WTC11 (cell line): ENCODE data around the gene CFAP58. TPM values are rescaled to one million over a fixed set of nuclear protein-coding genes. Genes with fewer than 3 reads are reported as not detected.

Source experiments
- ATAC-seq: fragments of 200-7000 bp; cut with Tn5 transposase; 2 replicates; pipeline ENCODE4 v1.10.0; 2021; ENCODE audit warnings: mild to moderate bottlenecking, moderate library complexity
- CTCF ChIA-PET: fragments of 300-600 bp; sonication (Branson Sonifier 250); formaldehyde crosslinking; loops from one replicate; lab custom pipeline; 2021; ENCODE audit warnings: antibody characterized with exemption; lab: Charles Lee
- POLR2A ChIA-PET: fragments of 350-600 bp; sonication (Branson Sonifier 250); formaldehyde crosslinking; loops from one replicate; lab custom pipeline; 2021; ENCODE audit warnings: antibody characterized with exemption; lab: Charles Lee
- DNase-seq: peaks from one replicate; pipeline ENCODE4 v3.0.0; 2021; ENCODE audit warnings: low spot score
- H3K27ac Mint-ChIP-seq: 2 replicates; pipeline ENCODE4 v1.8.0; 2021; ENCODE audit warnings: mixed read lengths
- H3K27me3 Mint-ChIP-seq: 2 replicates; pipeline ENCODE4 v1.8.0; 2021; ENCODE audit warnings: low read depth, mild to moderate bottlenecking, moderate library complexity, mixed read lengths
- H3K36me3 Mint-ChIP-seq: 2 replicates; pipeline ENCODE4 v1.8.0; 2021; ENCODE audit warnings: mixed read lengths
- H3K4me1 Mint-ChIP-seq: 2 replicates; pipeline ENCODE4 v1.8.0; 2022; ENCODE audit warnings: mixed read lengths
- H3K4me3 Mint-ChIP-seq: 2 replicates; pipeline ENCODE4 v1.8.0; 2021; ENCODE audit warnings: mild to moderate bottlenecking, moderate library complexity, mixed read lengths
- H3K9me3 Mint-ChIP-seq: 2 replicates; pipeline ENCODE4 v1.8.0; 2021; ENCODE audit warnings: mixed read lengths
- ATF1 ChIP-seq: sonication (generic); formaldehyde crosslinking; IDR thresholded peaks from 2 replicates; pipeline ENCODE4 v1.8.1; 2023; ENCODE audit warnings: mild to moderate bottlenecking, moderate library complexity, missing genetic modification reagents
- CBFB ChIP-seq: sonication (generic); formaldehyde crosslinking; IDR thresholded peaks from 2 replicates; pipeline ENCODE4 v1.8.1; 2022; ENCODE audit warnings: mild to moderate bottlenecking, low read depth, missing genetic modification reagents
- ELF4 ChIP-seq: sonication (generic); formaldehyde crosslinking; IDR thresholded peaks from 2 replicates; pipeline ENCODE4 v1.8.1; 2022; ENCODE audit warnings: low read depth, mild to moderate bottlenecking, moderate library complexity, missing genetic modification reagents
- ETV6 ChIP-seq: sonication (generic); formaldehyde crosslinking; IDR thresholded peaks from 2 replicates; pipeline ENCODE4 v1.8.1; 2022; ENCODE audit warnings: mild to moderate bottlenecking, missing genetic modification reagents
- FOXJ3 ChIP-seq: sonication (generic); formaldehyde crosslinking; IDR thresholded peaks from 2 replicates; pipeline ENCODE4 v1.9.0; 2021; ENCODE audit warnings: missing genetic modification reagents, mild to moderate bottlenecking, borderline replicate concordance
- GABPB1 ChIP-seq: sonication (generic); formaldehyde crosslinking; IDR thresholded peaks from 2 replicates; pipeline ENCODE4 v1.8.1; 2023; ENCODE audit warnings: mild to moderate bottlenecking, missing genetic modification reagents
- GTF2I ChIP-seq: fragments of 250-450 bp; sonication (Bioruptor Pico); conservative IDR thresholded peaks from 2 replicates; pipeline ENCODE4 v1.4.0; 2021; ENCODE audit warnings: mild to moderate bottlenecking
- KAT7 ChIP-seq: sonication (generic); formaldehyde crosslinking; IDR thresholded peaks from 2 replicates; pipeline ENCODE4 v1.8.1; 2023; ENCODE audit warnings: missing genetic modification reagents, mild to moderate bottlenecking, borderline replicate concordance
- MYBL2 ChIP-seq: sonication (generic); formaldehyde crosslinking; IDR thresholded peaks from 2 replicates; pipeline ENCODE4 v1.8.1; 2023; ENCODE audit warnings: mild to moderate bottlenecking, moderate library complexity, missing genetic modification reagents
- NFYB ChIP-seq: sonication (generic); formaldehyde crosslinking; conservative IDR thresholded peaks from 2 replicates; pipeline ENCODE4 v1.8.0; 2022; ENCODE audit warnings: low read depth, missing genetic modification reagents
- TEAD1 ChIP-seq: sonication (generic); formaldehyde crosslinking; IDR thresholded peaks from 2 replicates; pipeline ENCODE4 v1.8.0; 2022; ENCODE audit warnings: mild to moderate bottlenecking, missing genetic modification reagents
- TEAD4 ChIP-seq: sonication (generic); formaldehyde crosslinking; IDR thresholded peaks from 2 replicates; pipeline ENCODE4 v1.8.0; 2022; ENCODE audit warnings: mild to moderate bottlenecking, missing genetic modification reagents
- ZNF121 ChIP-seq: sonication (generic); formaldehyde crosslinking; IDR thresholded peaks from 2 replicates; pipeline ENCODE4 v1.8.0; 2023; ENCODE audit warnings: missing genetic modification reagents
- ZNF232 ChIP-seq: sonication (generic); formaldehyde crosslinking; IDR thresholded peaks from 2 replicates; pipeline ENCODE4 v1.8.0; 2022; ENCODE audit warnings: mild to moderate bottlenecking, missing genetic modification reagents
- ZNF317 ChIP-seq: sonication (generic); formaldehyde crosslinking; IDR thresholded peaks from 2 replicates; pipeline ENCODE4 v1.8.1; 2023; ENCODE audit warnings: low read depth, mild to moderate bottlenecking, moderate library complexity, missing genetic modification reagents, borderline replicate concordance
- total RNA-seq: library from RNA; stranded (reverse); gene quantifications from 3 replicates; pipeline ENCODE4 v1.2.3, GENCODE V29; 2021
- TF ChIP-seq, protein P1 (sequence below): sonication (generic); formaldehyde crosslinking; IDR thresholded peaks from 2 replicates; pipeline ENCODE4 v1.8.1; 2022; ENCODE audit warnings: mild to moderate bottlenecking, moderate library complexity, missing genetic modification reagents
- TF ChIP-seq, protein P2 (sequence below): fragments of 250-450 bp; sonication (Bioruptor Pico); IDR thresholded peaks from 2 replicates; pipeline ENCODE4 v1.9.0; 2021; ENCODE audit warnings: mild to moderate bottlenecking, borderline replicate concordance
- TF ChIP-seq, protein P3 (sequence below): sonication (generic); formaldehyde crosslinking; IDR thresholded peaks from 2 replicates; pipeline ENCODE4 v1.8.1; 2023; ENCODE audit warnings: mild to moderate bottlenecking, missing genetic modification reagents, borderline replicate concordance
- TF ChIP-seq, protein P4 (sequence below): sonication (generic); formaldehyde crosslinking; IDR thresholded peaks from 2 replicates; pipeline ENCODE4 v1.8.1; 2023; ENCODE audit warnings: mild to moderate bottlenecking, missing genetic modification reagents, moderate library complexity
- TF ChIP-seq, protein P5 (sequence below): sonication (generic); formaldehyde crosslinking; IDR thresholded peaks from 2 replicates; pipeline ENCODE4 v1.8.0; 2022; ENCODE audit warnings: mild to moderate bottlenecking, missing genetic modification reagents
- TF ChIP-seq, protein P6 (sequence below): sonication (generic); formaldehyde crosslinking; IDR thresholded peaks from 2 replicates; pipeline ENCODE4 v1.8.0; 2023; ENCODE audit warnings: missing genetic modification reagents

Gene CFAP58
- total RNA-seq, 1 experiment from 2014 or later, result 1.0 TPM

DNA sequence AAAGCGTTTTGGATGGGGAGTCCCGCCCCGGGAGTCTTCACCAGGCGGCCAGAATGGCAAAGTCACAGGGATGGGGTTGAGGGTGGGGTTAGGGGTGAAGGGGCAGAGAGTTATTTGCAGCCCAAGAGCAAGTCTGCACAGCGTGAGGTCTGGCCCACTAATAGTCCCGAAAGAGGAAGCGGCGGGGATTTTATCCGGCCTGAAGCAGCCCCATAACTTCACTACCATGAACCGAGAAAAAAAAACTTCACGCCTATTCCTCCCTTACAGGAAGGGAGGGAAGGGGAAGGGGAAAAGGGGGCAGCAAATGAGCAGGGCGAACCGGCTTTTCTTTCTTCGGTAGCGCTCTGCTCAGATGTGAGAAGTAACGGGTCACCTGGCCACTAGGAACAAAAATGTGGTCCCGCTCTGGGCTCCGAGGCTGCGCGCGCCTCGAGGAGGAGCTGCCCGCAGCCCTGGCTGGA lies 16.1 kb upstream of the CFAP58 start:
- POLR2A ChIA-PET, result interaction anchor here (0.7 to 2.1 kb wide), 7 partner anchors 9 to 216 kb away, joined by 3 to 14 read pairs (median 3); partner anchors contain the start of genes CFAP58, GSTO1 and SFR1
- ATAC-seq, result peak; percentile 53
- H3K9me3 Mint-ChIP-seq, result no peaks in the 10 kb centered on the region
- no peak overlapping the region for H3K27ac Mint-ChIP-seq
- TF ChIP-seq GABPB1 (CRISPR knock-in tag) (no peak), ZNF232 (CRISPR knock-in tag) (no peak), MYBL2 (CRISPR knock-in tag) (0 out of 2 replicates have a peak, but pooled peaks have one; percentile 8), ZNF121 (peak; percentile 9; the same call in 1 of the 2 replicates)
- TF ChIP-seq, all 79 proteins: peak for 2
- Mint-ChIP-seq H3K4me3 (peak overlapping the region; percentile 93), H3K27me3 (no peaks in the 10 kb centered on the region), H3K36me3 (no peaks in the 10 kb centered on the region), H3K4me1 (peaks cover 61% of the 10 kb centered on the region)
- CTCF ChIA-PET, result interaction anchor here (0.5 to 2.8 kb wide), 17 partner anchors 8 to 420 kb away, joined by 3 to 27 read pairs (median 5); partner anchors contain the start of genes CFAP58 and STN1
- DNase-seq, result no peak

DNA sequence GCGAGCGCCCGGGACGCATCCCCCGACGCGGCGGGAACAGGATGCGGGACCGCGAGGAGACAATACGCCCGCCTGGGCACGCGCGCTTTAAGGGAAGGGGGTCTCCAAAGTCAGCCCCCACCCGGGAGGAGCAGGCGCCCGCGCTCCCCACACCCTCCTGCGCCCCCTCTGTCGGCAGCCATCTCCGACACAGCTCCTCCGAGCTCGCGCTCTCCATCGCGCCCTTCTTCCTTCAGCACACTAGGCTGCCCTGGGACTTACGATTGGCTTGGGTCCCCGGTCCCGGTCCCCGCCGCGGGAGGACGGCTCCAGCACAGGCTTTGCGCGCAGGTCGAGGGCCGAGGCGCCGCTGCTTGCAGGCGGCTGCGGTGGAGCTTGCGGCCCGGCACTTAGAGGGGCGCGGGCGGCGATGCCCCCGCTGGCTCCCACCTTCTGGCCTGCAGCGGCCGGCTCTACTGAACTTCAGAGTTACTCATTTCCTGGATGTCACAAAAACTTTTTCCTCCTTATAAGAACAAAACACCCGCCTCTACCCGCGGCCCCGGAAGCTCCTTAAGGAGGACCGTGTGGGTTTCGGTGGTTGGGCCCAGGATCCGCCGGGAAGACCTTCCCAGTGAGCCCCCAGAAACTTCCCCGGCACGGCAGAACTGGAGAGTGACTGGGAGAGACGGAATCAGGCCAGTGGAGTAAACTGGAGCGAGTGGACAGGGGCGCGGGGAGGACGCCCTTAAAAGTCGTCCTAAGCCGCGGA lies 15.5 kb upstream of the CFAP58 start, which contains the start of gene ITPRIP:
Gene ITPRIP (minus strand): TSS at position 481 of the 751 bp plus-strand sequence. CDS start 22,414 bp downstream, outside the sequence.
- no peaks in the 10 kb centered on the region for H3K27me3 Mint-ChIP-seq
- H3K4me1 Mint-ChIP-seq, result peaks cover 60% of the 10 kb centered on the region
- CTCF ChIA-PET, result interaction anchor here (0.5 to 2.8 kb wide), 18 partner anchors 8 to 420 kb away, joined by 3 to 27 read pairs (median 5); partner anchors contain the start of genes CFAP58 and STN1
- DNase-seq (peak; percentile 68), ATAC-seq (peak; percentile 63)
- peak within 1 kb of the TSS; percentile 93 for H3K4me3 Mint-ChIP-seq
- H3K36me3 Mint-ChIP-seq, result no peaks in the 10 kb centered on the region
- POLR2A ChIA-PET, result interaction anchor here (0.7 to 2.1 kb wide), 8 partner anchors 10 to 216 kb away, joined by 3 to 14 read pairs (median 3); partner anchors contain the start of genes CFAP58, GSTO1 and SFR1
- H3K27ac Mint-ChIP-seq, result peak within 1 kb of the TSS; percentile 99
- H3K9me3 Mint-ChIP-seq, result no peaks in the 10 kb centered on the region
- TF ChIP-seq CBFB (peak; percentile 43; the same call in 1 of the 2 replicates), ATF1 (CRISPR knock-in tag) (no peak), GTF2I (CRISPR knock-in tag) (no peak), FOXJ3 (CRISPR knock-in tag) (no peak), MYBL2 (CRISPR knock-in tag) (peak; percentile 34; the same call in 1 of the 2 replicates), ETV6 (CRISPR knock-in tag) (peak; percentile 99), TEAD4 (CRISPR knock-in tag) (no peak), KAT7 (CRISPR knock-in tag) (no peak; the same call in 1 of the 2 replicates), TEAD1 (CRISPR knock-in tag) (no peak), ZNF317 (CRISPR knock-in tag) (0 out of 2 replicates have a peak, but pooled peaks have one; percentile 35), NFYB (no peak), ELF4 (CRISPR knock-in tag) (no peak)
- TF ChIP-seq, protein P1, sequence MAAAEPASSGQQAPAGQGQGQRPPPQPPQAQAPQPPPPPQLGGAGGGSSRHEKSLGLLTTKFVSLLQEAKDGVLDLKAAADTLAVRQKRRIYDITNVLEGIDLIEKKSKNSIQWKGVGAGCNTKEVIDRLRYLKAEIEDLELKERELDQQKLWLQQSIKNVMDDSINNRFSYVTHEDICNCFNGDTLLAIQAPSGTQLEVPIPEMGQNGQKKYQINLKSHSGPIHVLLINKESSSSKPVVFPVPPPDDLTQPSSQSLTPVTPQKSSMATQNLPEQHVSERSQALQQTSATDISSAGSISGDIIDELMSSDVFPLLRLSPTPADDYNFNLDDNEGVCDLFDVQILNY (CRISPR knock-in tag), result peak; percentile 91; the same call in 1 of the 2 replicates
- TF ChIP-seq, protein P2, sequence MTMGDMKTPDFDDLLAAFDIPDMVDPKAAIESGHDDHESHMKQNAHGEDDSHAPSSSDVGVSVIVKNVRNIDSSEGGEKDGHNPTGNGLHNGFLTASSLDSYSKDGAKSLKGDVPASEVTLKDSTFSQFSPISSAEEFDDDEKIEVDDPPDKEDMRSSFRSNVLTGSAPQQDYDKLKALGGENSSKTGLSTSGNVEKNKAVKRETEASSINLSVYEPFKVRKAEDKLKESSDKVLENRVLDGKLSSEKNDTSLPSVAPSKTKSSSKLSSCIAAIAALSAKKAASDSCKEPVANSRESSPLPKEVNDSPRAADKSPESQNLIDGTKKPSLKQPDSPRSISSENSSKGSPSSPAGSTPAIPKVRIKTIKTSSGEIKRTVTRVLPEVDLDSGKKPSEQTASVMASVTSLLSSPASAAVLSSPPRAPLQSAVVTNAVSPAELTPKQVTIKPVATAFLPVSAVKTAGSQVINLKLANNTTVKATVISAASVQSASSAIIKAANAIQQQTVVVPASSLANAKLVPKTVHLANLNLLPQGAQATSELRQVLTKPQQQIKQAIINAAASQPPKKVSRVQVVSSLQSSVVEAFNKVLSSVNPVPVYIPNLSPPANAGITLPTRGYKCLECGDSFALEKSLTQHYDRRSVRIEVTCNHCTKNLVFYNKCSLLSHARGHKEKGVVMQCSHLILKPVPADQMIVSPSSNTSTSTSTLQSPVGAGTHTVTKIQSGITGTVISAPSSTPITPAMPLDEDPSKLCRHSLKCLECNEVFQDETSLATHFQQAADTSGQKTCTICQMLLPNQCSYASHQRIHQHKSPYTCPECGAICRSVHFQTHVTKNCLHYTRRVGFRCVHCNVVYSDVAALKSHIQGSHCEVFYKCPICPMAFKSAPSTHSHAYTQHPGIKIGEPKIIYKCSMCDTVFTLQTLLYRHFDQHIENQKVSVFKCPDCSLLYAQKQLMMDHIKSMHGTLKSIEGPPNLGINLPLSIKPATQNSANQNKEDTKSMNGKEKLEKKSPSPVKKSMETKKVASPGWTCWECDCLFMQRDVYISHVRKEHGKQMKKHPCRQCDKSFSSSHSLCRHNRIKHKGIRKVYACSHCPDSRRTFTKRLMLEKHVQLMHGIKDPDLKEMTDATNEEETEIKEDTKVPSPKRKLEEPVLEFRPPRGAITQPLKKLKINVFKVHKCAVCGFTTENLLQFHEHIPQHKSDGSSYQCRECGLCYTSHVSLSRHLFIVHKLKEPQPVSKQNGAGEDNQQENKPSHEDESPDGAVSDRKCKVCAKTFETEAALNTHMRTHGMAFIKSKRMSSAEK (CRISPR knock-in tag), result no peak
- TF ChIP-seq, protein P3, sequence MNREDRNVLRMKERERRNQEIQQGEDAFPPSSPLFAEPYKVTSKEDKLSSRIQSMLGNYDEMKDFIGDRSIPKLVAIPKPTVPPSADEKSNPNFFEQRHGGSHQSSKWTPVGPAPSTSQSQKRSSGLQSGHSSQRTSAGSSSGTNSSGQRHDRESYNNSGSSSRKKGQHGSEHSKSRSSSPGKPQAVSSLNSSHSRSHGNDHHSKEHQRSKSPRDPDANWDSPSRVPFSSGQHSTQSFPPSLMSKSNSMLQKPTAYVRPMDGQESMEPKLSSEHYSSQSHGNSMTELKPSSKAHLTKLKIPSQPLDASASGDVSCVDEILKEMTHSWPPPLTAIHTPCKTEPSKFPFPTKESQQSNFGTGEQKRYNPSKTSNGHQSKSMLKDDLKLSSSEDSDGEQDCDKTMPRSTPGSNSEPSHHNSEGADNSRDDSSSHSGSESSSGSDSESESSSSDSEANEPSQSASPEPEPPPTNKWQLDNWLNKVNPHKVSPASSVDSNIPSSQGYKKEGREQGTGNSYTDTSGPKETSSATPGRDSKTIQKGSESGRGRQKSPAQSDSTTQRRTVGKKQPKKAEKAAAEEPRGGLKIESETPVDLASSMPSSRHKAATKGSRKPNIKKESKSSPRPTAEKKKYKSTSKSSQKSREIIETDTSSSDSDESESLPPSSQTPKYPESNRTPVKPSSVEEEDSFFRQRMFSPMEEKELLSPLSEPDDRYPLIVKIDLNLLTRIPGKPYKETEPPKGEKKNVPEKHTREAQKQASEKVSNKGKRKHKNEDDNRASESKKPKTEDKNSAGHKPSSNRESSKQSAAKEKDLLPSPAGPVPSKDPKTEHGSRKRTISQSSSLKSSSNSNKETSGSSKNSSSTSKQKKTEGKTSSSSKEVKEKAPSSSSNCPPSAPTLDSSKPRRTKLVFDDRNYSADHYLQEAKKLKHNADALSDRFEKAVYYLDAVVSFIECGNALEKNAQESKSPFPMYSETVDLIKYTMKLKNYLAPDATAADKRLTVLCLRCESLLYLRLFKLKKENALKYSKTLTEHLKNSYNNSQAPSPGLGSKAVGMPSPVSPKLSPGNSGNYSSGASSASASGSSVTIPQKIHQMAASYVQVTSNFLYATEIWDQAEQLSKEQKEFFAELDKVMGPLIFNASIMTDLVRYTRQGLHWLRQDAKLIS (CRISPR knock-in tag), result no peak
- TF ChIP-seq, protein P4, sequence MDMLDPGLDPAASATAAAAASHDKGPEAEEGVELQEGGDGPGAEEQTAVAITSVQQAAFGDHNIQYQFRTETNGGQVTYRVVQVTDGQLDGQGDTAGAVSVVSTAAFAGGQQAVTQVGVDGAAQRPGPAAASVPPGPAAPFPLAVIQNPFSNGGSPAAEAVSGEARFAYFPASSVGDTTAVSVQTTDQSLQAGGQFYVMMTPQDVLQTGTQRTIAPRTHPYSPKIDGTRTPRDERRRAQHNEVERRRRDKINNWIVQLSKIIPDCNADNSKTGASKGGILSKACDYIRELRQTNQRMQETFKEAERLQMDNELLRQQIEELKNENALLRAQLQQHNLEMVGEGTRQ (CRISPR knock-in tag), result no peak
- TF ChIP-seq, protein P5, sequence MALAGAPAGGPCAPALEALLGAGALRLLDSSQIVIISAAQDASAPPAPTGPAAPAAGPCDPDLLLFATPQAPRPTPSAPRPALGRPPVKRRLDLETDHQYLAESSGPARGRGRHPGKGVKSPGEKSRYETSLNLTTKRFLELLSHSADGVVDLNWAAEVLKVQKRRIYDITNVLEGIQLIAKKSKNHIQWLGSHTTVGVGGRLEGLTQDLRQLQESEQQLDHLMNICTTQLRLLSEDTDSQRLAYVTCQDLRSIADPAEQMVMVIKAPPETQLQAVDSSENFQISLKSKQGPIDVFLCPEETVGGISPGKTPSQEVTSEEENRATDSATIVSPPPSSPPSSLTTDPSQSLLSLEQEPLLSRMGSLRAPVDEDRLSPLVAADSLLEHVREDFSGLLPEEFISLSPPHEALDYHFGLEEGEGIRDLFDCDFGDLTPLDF (CRISPR knock-in tag), result no peak
- TF ChIP-seq, protein P6, sequence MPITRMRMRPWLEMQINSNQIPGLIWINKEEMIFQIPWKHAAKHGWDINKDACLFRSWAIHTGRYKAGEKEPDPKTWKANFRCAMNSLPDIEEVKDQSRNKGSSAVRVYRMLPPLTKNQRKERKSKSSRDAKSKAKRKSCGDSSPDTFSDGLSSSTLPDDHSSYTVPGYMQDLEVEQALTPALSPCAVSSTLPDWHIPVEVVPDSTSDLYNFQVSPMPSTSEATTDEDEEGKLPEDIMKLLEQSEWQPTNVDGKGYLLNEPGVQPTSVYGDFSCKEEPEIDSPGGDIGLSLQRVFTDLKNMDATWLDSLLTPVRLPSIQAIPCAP (CRISPR knock-in tag), result no peak
